Astrocyte of the spinal cord (primary cell): Measurements from ENCODE around the gene RNF31.

ENCODE experiments used
- DNase-seq: peaks from one replicate; pipeline ENCODE4 v3.0.0; 2011; ENCODE audit warnings: low read depth, low spot score
- H3K4me3 ChIP-seq: 2 replicates; pipeline ENCODE4 v1.5.1; 2011; ENCODE audit warnings: low read depth, mild to moderate bottlenecking, low read length, moderate library complexity
- CTCF ChIP-seq: IDR thresholded peaks from 2 replicates; pipeline ENCODE4 v1.5.1; 2012; ENCODE audit warnings: low read depth, mild to moderate bottlenecking, low read length, inconsistent platforms
- in situ Hi-C: cut with HindIII; loops from 2 replicates; pipeline ENCODE4 v1.10.0; 2017; ENCODE audit warnings: low sequenced_read_pairs

RNF31 gene

GRCh38 chr14:24143511-24143910 is 3.8 kb upstream of the RNF31 start:
- no peak overlapping the region for H3K4me3 ChIP-seq
- peak; percentile 19 for DNase-seq
- in situ Hi-C loops = no loop called here
- TF ChIP-seq CTCF = no peak

GRCh38 chr14:24144451-24144850 is 2.8 kb upstream of the RNF31 start:
- in situ Hi-C loops = no loop called here

GRCh38 chr14:24145219-24145618 is 2.1 kb upstream of the RNF31 start:
- TF ChIP-seq CTCF = no peak
- peak overlapping the region; percentile 89 for H3K4me3 ChIP-seq
- DNase-seq = no peak
- in situ Hi-C loops = no loop called here

More at GRCh38 chr14:24144451-24144850, 2.8 kb upstream of the RNF31 start:
- no peak overlapping the region for H3K4me3 ChIP-seq
- no peak for DNase-seq
- TF ChIP-seq CTCF = no peak

GRCh38 chr14:24145690-24146452 is 1.4 kb upstream of the RNF31 start:
- TF ChIP-seq CTCF = no peak
- DNase-seq = no peak

GRCh38 chr14:24146453-24146977 is 783 bp upstream of the RNF31 start, which contains the start of gene PSME2:
PSME2 (minus strand) TSS chr14:24146610; CDS start chr14:24146581, 29 bp downstream.
- H3K4me3 ChIP-seq = peak within 1 kb of the TSS; percentile 89
- DNase-seq = peak; percentile 99
- in situ Hi-C loops = no loop called here

More at GRCh38 chr14:24145690-24146452, 1.4 kb upstream of the RNF31 start:
- in situ Hi-C loops = no loop called here
- H3K4me3 ChIP-seq = peak overlapping the region; percentile 89

More at GRCh38 chr14:24146453-24146977, 783 bp upstream of the RNF31 start, which contains the start of gene PSME2:
- no peak for TF ChIP-seq CTCF
